GM12865 (cell line): ENCODE data around the gene IFI35.

ENCODE experiments used
- DNase-seq: peaks from one replicate; pipeline ENCODE4 v3.0.0; 2010; ENCODE audit warnings: low read depth
- H3K4me3 ChIP-seq: 2 replicates; pipeline ENCODE4 v1.5.1; 2011; ENCODE audit warnings: mild to moderate bottlenecking, low read depth, low read length, control low read depth
- CTCF ChIP-seq: IDR thresholded peaks from 2 replicates; pipeline ENCODE4 v1.5.1; 2011; ENCODE audit warnings: low read length, control low read depth, low read depth, inconsistent platforms; ENCODE audit not compliant: insufficient read depth; ENCODE audit errors: missing control alignments

IFI35 gene

GRCh38 chr17:43033948-43034881, 27.6 kb downstream of the IFI35 start:
- DNase-seq = no peak
- no peak overlapping the region for H3K4me3 ChIP-seq
- no peak for TF ChIP-seq CTCF

GRCh38 chr17:43034894-43035293, 28.3 kb downstream of the IFI35 start:
- H3K4me3 ChIP-seq = no peak overlapping the region
- no peak for DNase-seq
- TF ChIP-seq CTCF = no peak

GRCh38 chr17:43039646-43040045, 33.1 kb downstream of the IFI35 start:
- no peak for TF ChIP-seq CTCF
- DNase-seq = no peak

GRCh38 chr17:43040655-43041054, 34.1 kb downstream of the IFI35 start:
- no peak overlapping the region for H3K4me3 ChIP-seq
- no peak for TF ChIP-seq CTCF
- DNase-seq = no peak

More at GRCh38 chr17:43039646-43040045, 33.1 kb downstream of the IFI35 start:
- H3K4me3 ChIP-seq = no peak overlapping the region

GRCh38 chr17:43042025-43042628, 35.5 kb downstream of the IFI35 start:
- TF ChIP-seq CTCF = no peak
- H3K4me3 ChIP-seq = no peak overlapping the region
- DNase-seq = no peak

- DNase-seq = no peak
- no peak for TF ChIP-seq CTCF
Observed at GRCh38 chr17:43043307-43043706, 36.7 kb downstream of the IFI35 start.

GRCh38 chr17:43044024-43044423, 37.4 kb downstream of the IFI35 start:
- no peak for DNase-seq
- no peak for TF ChIP-seq CTCF
- H3K4me3 ChIP-seq = no peak overlapping the region

More at GRCh38 chr17:43043307-43043706, 36.7 kb downstream of the IFI35 start:
- H3K4me3 ChIP-seq = no peak overlapping the region
